Endodermal cell (in vitro differentiated cells): ENCODE measurements around the gene DDX43. TPM values are rescaled to one million over a fixed set of nuclear protein-coding genes. Genes with fewer than 3 reads are reported as not detected.

Experiments
- DNase-seq: peaks from one replicate; pipeline ENCODE4 v3.0.0-alpha.2; 2017
- H3K27ac ChIP-seq: 2 replicates; pipeline ENCODE4 v1.5.1; 2013; ENCODE audit warnings: mild to moderate bottlenecking, low read depth, low read length, moderate library complexity
- H3K27me3 ChIP-seq: 2 replicates; pipeline ENCODE4 v1.6.1; 2013; ENCODE audit warnings: mild to moderate bottlenecking, low read length, moderate library complexity; ENCODE audit not compliant: insufficient read depth, control insufficient read depth, poor library complexity, severe bottlenecking
- H3K36me3 ChIP-seq: 2 replicates; pipeline ENCODE4 v1.7.0; 2013; ENCODE audit warnings: mild to moderate bottlenecking, low read length, moderate library complexity; ENCODE audit not compliant: control insufficient read depth, insufficient read depth
- H3K4me1 ChIP-seq: one replicate; pipeline ENCODE4 v1.7.0; 2013; ENCODE audit warnings: low read length; ENCODE audit not compliant: control insufficient read depth, insufficient read depth
- H3K4me3 ChIP-seq: 2 replicates; pipeline ENCODE4 v1.5.1; 2013; ENCODE audit warnings: mild to moderate bottlenecking, low read length, moderate library complexity
- H3K9ac ChIP-seq: 2 replicates; pipeline ENCODE4 v1.6.1; 2013; ENCODE audit warnings: mild to moderate bottlenecking, low read length, moderate library complexity; ENCODE audit not compliant: poor library complexity, severe bottlenecking; ENCODE audit errors: extremely low read depth
- H3K9me3 ChIP-seq: 2 replicates; pipeline ENCODE4 v1.6.1; 2013; ENCODE audit warnings: mild to moderate bottlenecking, low read length, moderate library complexity; ENCODE audit not compliant: control insufficient read depth
- H3K27ac Mint-ChIP-seq: 2 replicates; pipeline ENCODE4 v1.8.0; 2020; ENCODE audit warnings: mixed read lengths
- H3K27me3 Mint-ChIP-seq: 2 replicates; pipeline ENCODE4 v1.8.0; 2021; ENCODE audit warnings: mild to moderate bottlenecking, mixed read lengths; ENCODE audit not compliant: insufficient read depth
- H3K36me3 Mint-ChIP-seq: 2 replicates; pipeline ENCODE4 v1.8.0; 2020; ENCODE audit warnings: low read depth, mixed read lengths
- H3K4me1 Mint-ChIP-seq: 2 replicates; pipeline ENCODE4 v1.8.0; 2020; ENCODE audit warnings: mixed read lengths
- H3K4me3 Mint-ChIP-seq: 2 replicates; pipeline ENCODE4 v1.8.0; 2020; ENCODE audit warnings: mild to moderate bottlenecking, moderate library complexity, mixed read lengths
- H3K9me3 Mint-ChIP-seq: 2 replicates; pipeline ENCODE4 v1.8.0; 2020; ENCODE audit warnings: mild to moderate bottlenecking, mixed read lengths
- CTCF ChIP-seq: fragments of 200-600 bp; sonication (generic); conservative IDR thresholded peaks from 2 replicates; pipeline ENCODE4 v1.5.0; 2021; ENCODE audit warnings: antibody characterized with exemption, mild to moderate bottlenecking
- WGBS, 2 experiments: methylation state at CpG; one replicate each; pipeline versions ENCODE4 v1.1.5 to v1.1.7; 2013; ENCODE audit warnings: missing lambda C conversion rate in 2 of 2, mixed read lengths in 1 of 2; ENCODE audit not compliant: insufficient coverage in 1 of 2, insufficient read length in 1 of 2; 5-methylcytosine and 5-hydroxymethylcytosine counted together
- long read RNA-seq, 4 experiments: library from polyadenylated mRNA in 2 of 4; library from RNA in 1 of 4; library from capped mRNA in 1 of 4; stranded (forward) in 3 of 4; unstranded in 1 of 4; transcript quantifications; one replicate each; pipeline ENCODE4 v2.0.0, GENCODE V29; 2020 to 2021; ENCODE audit warnings: inconsistent platforms in 1 of 4
- polyA plus RNA-seq, 2 experiments: library from polyadenylated mRNA; stranded (reverse); fragments of 50-300 nt; gene quantifications; one replicate each; pipeline ENCODE4 v1.2.3, GENCODE V29; 2013
- total RNA-seq, 2 donors: library from RNA; stranded (reverse); fragmentation: NEBNext Ultra II Directional in 1 of 2; extraction: Animal tissue kit (Norgen Biotek cat#: 25700) in 1 of 2; gene quantifications; 2 replicates in 1 of 2; 3 replicates in 1 of 2; pipeline ENCODE4 v1.2.1, GENCODE V29; 2021

Gene DDX43
- total RNA-seq = not detected
- polyA plus RNA-seq (2013, experiment 1 of 2) = not detected
- polyA plus RNA-seq (2013, experiment 2 of 2) = not detected
- long read RNA-seq, experiment 1 = 0 reads
- long read RNA-seq, experiment 2 = 0 reads
- long read RNA-seq, experiment 3 = 0 reads
- long read RNA-seq, experiment 4 = 0 reads

DNA sequence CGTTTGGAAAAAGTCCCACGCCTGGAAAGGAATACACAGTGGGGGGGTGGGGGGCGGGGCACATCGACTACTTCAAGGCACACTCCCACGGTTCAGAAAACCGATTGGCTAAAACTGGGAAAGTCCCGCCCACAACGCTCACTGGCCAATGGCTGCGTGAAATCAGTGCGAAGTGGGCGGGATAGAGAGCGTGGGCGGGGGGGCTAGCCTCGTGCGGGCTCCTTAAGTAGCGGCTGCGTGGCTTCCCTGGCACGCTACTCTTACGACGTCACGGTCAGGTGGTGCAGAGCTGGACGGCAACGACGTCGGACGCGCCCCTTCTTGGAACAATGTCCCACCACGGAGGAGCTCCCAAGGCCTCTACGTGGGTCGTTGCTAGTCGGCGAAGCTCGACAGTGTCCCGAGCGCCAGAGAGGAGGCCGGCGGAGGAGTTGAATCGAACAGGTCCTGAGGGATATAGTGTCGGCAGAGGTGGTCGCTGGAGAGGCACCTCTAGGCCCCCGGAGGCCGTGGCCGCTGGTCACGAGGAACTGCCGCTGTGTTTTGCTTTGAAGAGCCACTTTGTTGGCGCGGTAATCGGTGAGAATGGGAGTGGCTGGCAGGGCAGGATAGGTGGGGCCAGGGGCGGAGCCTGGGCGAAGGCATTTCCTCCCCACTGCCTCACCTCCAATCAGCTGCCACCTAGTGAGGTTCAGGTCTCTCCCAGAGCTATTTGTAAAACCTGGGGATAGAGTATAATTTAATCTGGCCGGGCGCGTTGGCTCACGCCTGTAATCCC is at the start of gene DDX43:
TSS of gene DDX43 (plus strand) at position 252 of the 778 bp plus-strand sequence. CDS start at position 330, 78 bp downstream.
- peaks cover 8% of the 10 kb centered on the region for H3K9me3 Mint-ChIP-seq
- H3K4me3 Mint-ChIP-seq = no peak within 1 kb of the TSS
- no peak within 1 kb of the TSS for H3K4me3 ChIP-seq
- peaks cover 4% of the 10 kb centered on the region for H3K27me3 Mint-ChIP-seq
- no peak for TF ChIP-seq CTCF
- no peak within 1 kb of the TSS for H3K27ac ChIP-seq
- DNase-seq = no peak
- no peaks in the 10 kb centered on the region for H3K36me3 ChIP-seq
- H3K4me1 Mint-ChIP-seq = no peaks in the 10 kb centered on the region
- H3K27ac Mint-ChIP-seq = no peak within 1 kb of the TSS
- no peak within 1 kb of the TSS for H3K9ac ChIP-seq
- WGBS, 2 experiments = 95 to 96% methylated on average over 36 to 54 of the region's 54 CpGs
- no peaks in the 10 kb centered on the region for H3K9me3 ChIP-seq
- H3K36me3 Mint-ChIP-seq = no peaks in the 10 kb centered on the region
- no peaks in the 10 kb centered on the region for H3K4me1 ChIP-seq
- H3K27me3 ChIP-seq = no peaks in the 10 kb centered on the region

DNA sequence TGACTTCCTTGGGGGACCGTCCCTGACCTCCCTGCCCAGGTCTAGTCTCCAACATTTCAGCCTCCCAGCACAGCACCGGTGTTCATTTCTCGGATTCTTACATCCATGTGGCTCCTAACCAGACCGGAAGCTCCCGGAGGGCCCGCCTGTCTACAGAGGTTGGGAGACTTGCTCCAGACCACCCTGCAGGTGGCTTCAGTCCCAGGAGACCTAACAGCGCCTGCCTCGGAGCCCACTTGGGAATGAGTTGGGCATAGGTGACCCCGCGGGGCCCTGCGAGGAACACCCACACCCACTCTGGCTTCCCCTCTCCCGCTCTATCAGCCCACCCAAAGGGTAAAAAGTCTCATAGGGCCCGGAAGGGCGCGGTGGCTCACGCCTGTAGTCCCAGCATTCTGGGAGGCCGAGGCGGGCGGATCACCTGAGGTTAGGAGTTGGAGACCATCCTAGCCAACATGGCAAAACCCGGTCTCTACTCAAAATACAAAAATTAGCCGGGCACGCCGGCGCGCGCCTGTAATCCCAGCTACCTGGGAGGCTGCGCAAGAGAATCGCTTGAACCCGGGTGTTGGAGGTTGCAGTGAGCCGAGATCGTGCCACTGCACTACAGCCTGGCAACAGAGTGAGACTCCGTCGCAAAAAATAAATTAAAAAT is 46.0 kb upstream of the DDX43 start:
- Histone ChIP-seq H3K27me3 (no peaks in the 10 kb centered on the region), H3K4me1 (no peaks in the 10 kb centered on the region), H3K36me3 (no peaks in the 10 kb centered on the region), H3K4me3 (no peak overlapping the region), H3K9ac (no peak overlapping the region), H3K27ac (no peak overlapping the region), H3K9me3 (no peaks in the 10 kb centered on the region)
- Mint-ChIP-seq H3K4me3 (no peak overlapping the region), H3K27me3 (peaks cover 18% of the 10 kb centered on the region), H3K27ac (no peak overlapping the region), H3K36me3 (no peaks in the 10 kb centered on the region), H3K4me1 (peaks cover 9% of the 10 kb centered on the region), H3K9me3 (no peaks in the 10 kb centered on the region)
- no peak for DNase-seq
- TF ChIP-seq CTCF = no peak
- WGBS, 2 experiments = 90 to 94% methylated on average over 21 to 33 of the region's 33 CpGs

DNA sequence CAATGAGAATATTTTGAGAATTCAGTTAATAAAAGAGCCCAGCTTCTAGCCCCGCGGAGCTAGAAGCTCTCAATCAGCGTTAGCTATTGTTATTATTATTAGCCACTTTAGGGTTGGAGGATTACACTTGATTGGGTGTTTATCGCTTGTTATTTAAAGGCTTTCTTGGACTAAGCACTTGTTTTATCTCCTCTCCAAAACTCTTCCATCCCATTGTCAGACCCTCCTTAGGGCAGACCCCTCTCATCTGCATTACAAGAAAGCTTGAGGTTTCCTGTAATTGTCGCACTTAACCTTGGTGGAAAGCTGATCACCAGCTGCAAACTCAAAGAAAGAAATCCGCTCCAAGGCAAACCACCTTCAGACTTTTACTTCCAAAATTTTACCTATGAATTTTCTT is 45.3 kb upstream of the DDX43 start:
- no peaks in the 10 kb centered on the region for H3K4me1 ChIP-seq
- TF ChIP-seq CTCF = no peak
- H3K36me3 ChIP-seq = no peaks in the 10 kb centered on the region
- no peaks in the 10 kb centered on the region for H3K27me3 ChIP-seq
- H3K27ac Mint-ChIP-seq = peak overlapping the region; percentile 33
- no peaks in the 10 kb centered on the region for H3K36me3 Mint-ChIP-seq
- no peak overlapping the region for H3K4me3 Mint-ChIP-seq
- H3K4me3 ChIP-seq = no peak overlapping the region
- no peaks in the 10 kb centered on the region for H3K9me3 Mint-ChIP-seq
- WGBS, 2 experiments = 26 to 46% methylated on average over 3 to 5 of the region's 6 CpGs
- no peaks in the 10 kb centered on the region for H3K9me3 ChIP-seq
- no peak overlapping the region for H3K9ac ChIP-seq
- peaks cover 6% of the 10 kb centered on the region for H3K4me1 Mint-ChIP-seq
- peaks cover 18% of the 10 kb centered on the region for H3K27me3 Mint-ChIP-seq
- DNase-seq = peak; percentile 64
- H3K27ac ChIP-seq = no peak overlapping the region
